ENCODE measurements around the gene TMEFF2.

The TMEFF2 gene

DNA sequence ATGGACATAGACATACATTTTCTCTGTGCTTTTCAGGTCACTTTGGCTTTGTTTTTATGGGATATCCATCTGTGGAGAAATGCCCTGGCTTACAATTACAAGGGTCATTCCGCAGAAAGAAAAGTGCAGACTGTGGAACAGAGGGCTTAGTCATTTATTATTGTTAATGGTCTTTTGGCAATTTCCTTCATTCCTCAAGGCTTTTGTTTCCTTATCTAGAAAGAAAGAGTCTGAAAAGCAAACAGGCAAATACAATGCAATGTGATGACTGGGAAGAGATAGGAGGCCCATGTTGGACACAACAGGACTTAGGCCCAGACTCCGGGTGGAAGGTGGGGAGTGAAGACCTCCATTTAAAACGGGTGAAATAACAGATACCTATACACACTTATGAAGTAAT lies 218.3 kb downstream of the TMEFF2 start:
- Histone ChIP-seq H3K27me3 (ENCODE audit: control insufficient read depth, insufficient read depth, low read length) (no peaks in the 10 kb centered on the region), H3K9me3 (ENCODE audit: control insufficient read depth, low read length) (no peaks in the 10 kb centered on the region), H3K4me1 (no peaks in the 10 kb centered on the region), H3K9ac (no peak overlapping the region), H3K4me2 (ENCODE audit: low read length) (no peak overlapping the region), H3K27ac (no peak overlapping the region), H3K36me3 (ENCODE audit: control insufficient read depth, insufficient read depth, low read length) (no peaks in the 10 kb centered on the region), H3K4me3 (ENCODE audit: low read depth, low read length) (no peak overlapping the region), H2AFZ (no peak overlapping the region), H3K79me2 (no peaks in the 10 kb centered on the region)
- TF ChIP-seq, protein P1, sequence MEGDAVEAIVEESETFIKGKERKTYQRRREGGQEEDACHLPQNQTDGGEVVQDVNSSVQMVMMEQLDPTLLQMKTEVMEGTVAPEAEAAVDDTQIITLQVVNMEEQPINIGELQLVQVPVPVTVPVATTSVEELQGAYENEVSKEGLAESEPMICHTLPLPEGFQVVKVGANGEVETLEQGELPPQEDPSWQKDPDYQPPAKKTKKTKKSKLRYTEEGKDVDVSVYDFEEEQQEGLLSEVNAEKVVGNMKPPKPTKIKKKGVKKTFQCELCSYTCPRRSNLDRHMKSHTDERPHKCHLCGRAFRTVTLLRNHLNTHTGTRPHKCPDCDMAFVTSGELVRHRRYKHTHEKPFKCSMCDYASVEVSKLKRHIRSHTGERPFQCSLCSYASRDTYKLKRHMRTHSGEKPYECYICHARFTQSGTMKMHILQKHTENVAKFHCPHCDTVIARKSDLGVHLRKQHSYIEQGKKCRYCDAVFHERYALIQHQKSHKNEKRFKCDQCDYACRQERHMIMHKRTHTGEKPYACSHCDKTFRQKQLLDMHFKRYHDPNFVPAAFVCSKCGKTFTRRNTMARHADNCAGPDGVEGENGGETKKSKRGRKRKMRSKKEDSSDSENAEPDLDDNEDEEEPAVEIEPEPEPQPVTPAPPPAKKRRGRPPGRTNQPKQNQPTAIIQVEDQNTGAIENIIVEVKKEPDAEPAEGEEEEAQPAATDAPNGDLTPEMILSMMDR (IDR thresholded peaks at IDR 0.05), result no peak

DNA sequence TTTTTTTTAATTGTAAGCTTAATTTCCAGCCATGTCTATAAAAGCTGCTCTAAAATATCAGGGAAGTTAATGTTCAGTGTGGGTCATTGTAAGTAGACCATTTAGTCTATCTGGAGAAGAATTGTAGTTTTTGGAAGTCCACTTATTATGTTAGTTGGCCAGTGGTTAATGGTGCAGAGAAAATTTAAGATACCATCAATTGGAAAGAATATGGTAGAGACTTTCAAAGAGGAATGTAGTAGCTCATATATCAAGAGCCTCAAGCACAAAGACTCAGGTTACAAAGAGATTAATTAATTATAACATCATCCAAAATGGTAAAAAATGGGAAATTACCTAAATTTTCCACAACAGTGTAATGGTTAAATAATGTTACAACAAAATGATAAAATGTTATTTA lies 220.1 kb downstream of the TMEFF2 start:
- no peak overlapping the region for H2AFZ ChIP-seq
- no peak overlapping the region for H3K27ac ChIP-seq
- no peaks in the 10 kb centered on the region for H3K36me3 ChIP-seq (ENCODE audit: control insufficient read depth, insufficient read depth, low read length)
- H3K27me3 ChIP-seq (ENCODE audit: control insufficient read depth, insufficient read depth, low read length), result no peaks in the 10 kb centered on the region
- TF ChIP-seq, protein P1 (IDR thresholded peaks at IDR 0.05), result no peak
- H3K9ac ChIP-seq, result no peak overlapping the region
- no peak overlapping the region for H3K4me2 ChIP-seq (ENCODE audit: low read length)
- no peaks in the 10 kb centered on the region for H3K9me3 ChIP-seq (ENCODE audit: control insufficient read depth, low read length)
- H3K79me2 ChIP-seq, result no peaks in the 10 kb centered on the region
- no peaks in the 10 kb centered on the region for H3K4me1 ChIP-seq
- no peak overlapping the region for H3K4me3 ChIP-seq (ENCODE audit: low read depth, low read length)

DNA sequence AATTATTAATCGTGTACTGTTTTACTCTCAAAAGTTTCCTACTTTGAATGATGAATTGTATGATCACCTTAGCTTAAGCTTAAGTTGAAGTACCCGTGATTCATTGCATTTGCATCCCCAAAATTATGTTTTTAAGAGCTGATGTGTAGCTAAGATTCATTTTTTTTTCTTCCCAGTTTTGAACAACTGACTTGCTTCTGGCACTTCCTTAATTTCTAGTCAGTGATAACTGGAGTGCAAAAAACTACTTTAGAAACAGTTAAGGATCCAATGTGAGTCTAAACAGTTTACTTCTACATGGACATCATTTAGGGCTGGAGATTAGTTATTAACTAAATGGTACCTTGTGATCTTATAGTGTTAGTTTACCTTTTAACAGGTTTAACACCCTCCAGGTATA lies 223.9 kb downstream of the TMEFF2 start:
- no peak overlapping the region for H3K4me2 ChIP-seq (ENCODE audit: low read length)
- no peaks in the 10 kb centered on the region for H3K79me2 ChIP-seq
- H3K9ac ChIP-seq, result no peak overlapping the region
- no peaks in the 10 kb centered on the region for H3K4me1 ChIP-seq
- no peaks in the 10 kb centered on the region for H3K9me3 ChIP-seq (ENCODE audit: control insufficient read depth, low read length)
- no peaks in the 10 kb centered on the region for H3K27me3 ChIP-seq (ENCODE audit: control insufficient read depth, insufficient read depth, low read length)
- no peaks in the 10 kb centered on the region for H3K36me3 ChIP-seq (ENCODE audit: control insufficient read depth, insufficient read depth, low read length)
- H3K27ac ChIP-seq, result no peak overlapping the region
- no peak overlapping the region for H3K4me3 ChIP-seq (ENCODE audit: low read depth, low read length)
- TF ChIP-seq, protein P1 (IDR thresholded peaks at IDR 0.05), result no peak
- no peak overlapping the region for H2AFZ ChIP-seq

DNA sequence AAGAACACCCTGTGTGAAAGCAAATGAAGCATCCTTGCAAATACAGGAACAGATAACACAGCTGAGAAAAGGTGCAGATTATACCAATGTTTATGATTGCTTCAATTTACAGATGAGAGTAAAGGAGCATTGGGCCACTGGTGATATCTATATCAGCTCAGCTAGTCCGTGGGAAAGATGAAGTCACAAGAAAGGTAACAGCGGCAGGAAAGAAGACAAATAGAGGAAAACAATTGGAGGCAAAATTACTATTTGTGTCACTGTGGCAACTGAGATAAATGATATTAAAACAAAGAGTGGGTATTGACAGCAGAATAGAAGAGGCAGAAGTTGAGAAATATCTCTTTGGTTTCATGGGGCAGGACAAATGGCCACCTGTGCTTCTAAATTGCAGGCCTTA lies 226.6 kb downstream of the TMEFF2 start:
- TF ChIP-seq, protein P1 (IDR thresholded peaks at IDR 0.05), result no peak
- H3K4me1 ChIP-seq, result no peaks in the 10 kb centered on the region
- no peak overlapping the region for H3K4me2 ChIP-seq (ENCODE audit: low read length)
- no peak overlapping the region for H2AFZ ChIP-seq
- no peaks in the 10 kb centered on the region for H3K9me3 ChIP-seq (ENCODE audit: control insufficient read depth, low read length)
- H3K9ac ChIP-seq, result no peak overlapping the region
- H3K36me3 ChIP-seq (ENCODE audit: control insufficient read depth, insufficient read depth, low read length), result no peaks in the 10 kb centered on the region
- H3K27me3 ChIP-seq (ENCODE audit: control insufficient read depth, insufficient read depth, low read length), result no peaks in the 10 kb centered on the region
- H3K27ac ChIP-seq, result no peak overlapping the region
- no peak overlapping the region for H3K4me3 ChIP-seq (ENCODE audit: low read depth, low read length)
- H3K79me2 ChIP-seq, result no peaks in the 10 kb centered on the region

DNA sequence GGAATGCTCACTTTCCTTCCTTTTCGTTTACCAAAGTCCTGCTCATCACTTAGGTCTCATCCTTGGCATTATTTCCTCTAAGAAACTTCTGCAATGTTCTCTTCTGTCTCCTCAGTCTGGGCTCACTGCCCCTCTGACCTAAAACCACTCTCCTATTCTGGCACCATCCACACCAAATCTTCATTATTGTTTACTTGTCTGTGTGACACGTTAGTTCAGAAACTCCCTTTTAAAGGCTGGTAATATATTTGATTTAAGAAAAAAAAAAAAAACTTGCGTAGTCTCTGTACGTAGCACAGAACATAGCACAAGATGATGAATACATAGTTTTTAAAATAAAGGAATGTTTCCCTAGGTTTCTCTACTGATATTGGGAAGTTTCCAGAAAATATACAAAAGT lies 229.0 kb downstream of the TMEFF2 start:
- no peak overlapping the region for H3K4me2 ChIP-seq (ENCODE audit: low read length)
- TF ChIP-seq, protein P1 (IDR thresholded peaks at IDR 0.05), result no peak
- H2AFZ ChIP-seq, result no peak overlapping the region

More for the DNA sequence above, 229.0 kb downstream of the TMEFF2 start:
- H3K27me3 ChIP-seq (ENCODE audit: control insufficient read depth, insufficient read depth, low read length), result no peaks in the 10 kb centered on the region
- H3K27ac ChIP-seq, result no peak overlapping the region
- no peak overlapping the region for H3K4me3 ChIP-seq (ENCODE audit: low read depth, low read length)
- H3K9me3 ChIP-seq (ENCODE audit: control insufficient read depth, low read length), result no peaks in the 10 kb centered on the region
- H3K79me2 ChIP-seq, result no peaks in the 10 kb centered on the region
- H3K9ac ChIP-seq, result no peak overlapping the region
- H3K4me1 ChIP-seq, result no peaks in the 10 kb centered on the region
- H3K36me3 ChIP-seq (ENCODE audit: control insufficient read depth, insufficient read depth, low read length), result no peaks in the 10 kb centered on the region
